ENCODE measurements around the gene UQCR11.
"Not testable (repeated sequence)": the region's sequence is repeated elsewhere in the genome, so short reads cannot be mapped to it uniquely, and the experiment has no call there.

UQCR11 gene

GRCh38 chr19:1646659-1647453, 41.6 kb upstream of the UQCR11 start:
- CTCF ChIA-PET, result no interaction called here
- TF ChIP-seq CTCF (IDR thresholded peaks at IDR 0.05; ENCODE audit: insufficient read depth, low read length, missing control alignments), result no peak
- DNase-seq (ENCODE audit: low read depth, low spot score), result no peak
- no peak overlapping the region for H3K4me3 ChIP-seq (ENCODE audit: low read depth, low read length)
- POLR2A ChIA-PET, result no interaction called here

- no peak for TF ChIP-seq CTCF (IDR thresholded peaks at IDR 0.05; ENCODE audit: insufficient read depth, low read length, missing control alignments)
- POLR2A ChIA-PET, result no interaction called here
Measured at GRCh38 chr19:1646149-1646548, 40.9 kb upstream of the UQCR11 start.

GRCh38 chr19:1645299-1645698, 40.0 kb upstream of the UQCR11 start:
- H3K4me3 ChIP-seq (ENCODE audit: low read depth, low read length), result no peak overlapping the region
- CTCF ChIA-PET, result no interaction called here
- TF ChIP-seq CTCF (IDR thresholded peaks at IDR 0.05; ENCODE audit: insufficient read depth, low read length, missing control alignments), result no peak
- DNase-seq (ENCODE audit: low read depth, low spot score), result no peak
- POLR2A ChIA-PET, result no interaction called here

More at GRCh38 chr19:1646149-1646548, 40.9 kb upstream of the UQCR11 start:
- DNase-seq (ENCODE audit: low read depth, low spot score), result no peak
- CTCF ChIA-PET, result no interaction called here
- H3K4me3 ChIP-seq (ENCODE audit: low read depth, low read length), result no peak overlapping the region

GRCh38 chr19:1644070-1644469, 38.8 kb upstream of the UQCR11 start:
- no peak for DNase-seq (ENCODE audit: low read depth, low spot score)
- no peak overlapping the region for H3K4me3 ChIP-seq (ENCODE audit: low read depth, low read length)
- CTCF ChIA-PET, result interaction anchor here (1.5 kb wide), 2 partner anchors 9 to 28 kb away, joined by 3 read pairs; no protein-coding TSS in a partner anchor
- POLR2A ChIA-PET, result interaction anchor here (0.6 to 0.9 kb wide), 2 partner anchors 39 to 152 kb away, joined by 3 read pairs; partner anchors contain the start of gene UQCR11
- no peak for TF ChIP-seq CTCF (IDR thresholded peaks at IDR 0.05; ENCODE audit: insufficient read depth, low read length, missing control alignments)

GRCh38 chr19:1640893-1641448, 35.7 kb upstream of the UQCR11 start:
- CTCF ChIA-PET, result interaction anchor here (1.1 to 1.5 kb wide), 4 partner anchors 9 to 35 kb away, joined by 3 to 4 read pairs (median 4); no protein-coding TSS in a partner anchor
- H3K4me3 ChIP-seq (ENCODE audit: low read depth, low read length); DNase-seq (ENCODE audit: low read depth, low spot score); POLR2A ChIA-PET: not testable (repeated sequence)

- H3K4me3 ChIP-seq (ENCODE audit: low read depth, low read length), result no peak overlapping the region
- no peak for DNase-seq (ENCODE audit: low read depth, low spot score)
- ChIA-PET POLR2A (no interaction called here), CTCF (interaction anchor here (1.1 to 1.5 kb wide), 2 partner anchors 15 to 85 kb away, joined by 3 to 4 read pairs; no protein-coding TSS in a partner anchor)
- TF ChIP-seq CTCF (IDR thresholded peaks at IDR 0.05; ENCODE audit: insufficient read depth, low read length, missing control alignments), result no peak
Measured at GRCh38 chr19:1636325-1637236, 31.3 kb upstream of the UQCR11 start.
